NCI-H1930 (cell line): Measurements from ENCODE around the gene ADGRF4.

Experiments used
- DNase-seq, 2 experiments: peaks; one replicate each; lab custom pipeline; 2025; lab: John Stamatoyannopoulos, UW

Gene ADGRF4

GRCh38 chr6:47681201-47681990 lies 17.0 kb upstream of the ADGRF4 start:
- no peak for DNase-seq

GRCh38 chr6:47686411-47686810 lies 12.0 kb upstream of the ADGRF4 start:
- DNase-seq, result no peak

GRCh38 chr6:47687432-47687831 lies 10.9 kb upstream of the ADGRF4 start:
- DNase-seq, result no peak

DNA sequence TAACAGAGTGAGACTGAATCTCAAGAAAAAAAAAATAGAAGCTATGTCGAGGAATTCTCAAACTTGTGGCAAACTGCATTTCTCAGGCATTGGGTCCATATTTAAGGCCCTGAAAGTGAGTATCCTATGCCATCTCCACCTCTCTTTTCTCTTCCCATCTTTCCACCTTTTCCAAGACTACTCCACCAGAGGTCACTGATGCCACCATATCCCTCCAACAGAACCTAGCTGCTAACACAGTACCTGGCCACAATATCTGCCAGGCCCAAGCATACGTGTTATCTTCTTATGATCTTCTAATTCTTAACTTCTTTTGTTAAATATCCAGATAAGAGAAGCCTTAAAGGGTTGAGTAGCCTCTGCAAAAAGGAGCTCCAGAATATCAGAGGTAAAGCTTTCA lies 8.2 kb upstream of the ADGRF4 start:
- no peak for DNase-seq

DNA sequence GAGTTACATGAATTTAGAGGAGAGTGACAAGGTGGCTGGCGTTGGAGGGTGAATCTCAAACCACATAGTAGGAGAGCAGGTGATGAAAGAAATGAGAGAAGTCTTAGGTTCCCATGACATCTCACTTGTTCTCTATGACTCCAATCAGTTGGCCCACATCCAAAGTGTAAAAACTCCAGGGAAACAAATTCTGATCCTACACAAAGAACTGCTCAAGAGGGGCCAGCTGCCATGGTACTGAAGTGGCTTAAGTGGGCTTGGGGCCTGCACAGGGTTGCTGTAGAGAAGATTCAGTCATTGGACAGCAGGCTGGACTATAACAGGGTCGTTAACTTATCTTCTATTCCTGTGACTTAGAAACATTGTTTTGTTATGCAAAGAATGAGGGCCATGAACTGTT lies 7.6 kb upstream of the ADGRF4 start:
- DNase-seq, result no peak

DNA sequence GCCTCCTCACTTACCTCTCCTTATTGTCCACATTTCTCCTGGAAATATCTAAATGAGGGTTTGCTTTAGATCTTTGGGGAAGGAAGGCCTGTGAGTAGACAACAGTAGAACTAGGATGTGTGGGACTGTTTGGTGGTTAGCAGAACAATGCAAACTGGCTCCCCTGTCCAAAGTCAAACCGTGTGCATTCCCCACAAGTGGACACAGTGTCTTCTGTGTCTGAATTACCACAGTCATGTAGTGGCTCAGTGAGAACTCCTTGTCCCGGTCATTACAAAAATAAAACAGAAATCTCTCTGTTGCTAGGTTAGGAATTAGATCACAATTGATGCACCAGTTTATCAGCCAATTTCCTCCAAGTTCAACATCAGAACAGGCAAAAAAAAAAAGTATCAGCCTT lies 455 bp upstream of the ADGRF4 start:
- no peak for DNase-seq

DNA sequence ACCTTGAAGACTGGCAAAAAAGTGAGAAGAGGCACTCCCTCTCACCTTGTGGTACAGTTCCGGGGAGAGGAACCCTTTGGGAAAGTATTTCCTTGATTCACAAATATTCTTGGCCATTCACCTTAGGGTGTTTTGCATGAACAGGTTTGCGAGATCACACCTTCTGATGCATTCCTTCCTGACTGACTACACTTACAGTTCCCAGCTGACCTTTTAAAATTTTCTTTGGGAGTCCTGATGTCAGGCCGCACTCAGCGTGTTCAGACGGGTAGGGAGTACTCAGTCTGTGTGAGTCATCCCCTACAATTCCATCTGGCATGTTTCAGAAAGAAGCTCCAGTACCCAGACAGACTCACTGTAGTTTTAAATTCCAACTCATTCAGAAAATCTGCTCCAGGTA lies 1.7 kb downstream of the ADGRF4 start:
- DNase-seq, result no peak

DNA sequence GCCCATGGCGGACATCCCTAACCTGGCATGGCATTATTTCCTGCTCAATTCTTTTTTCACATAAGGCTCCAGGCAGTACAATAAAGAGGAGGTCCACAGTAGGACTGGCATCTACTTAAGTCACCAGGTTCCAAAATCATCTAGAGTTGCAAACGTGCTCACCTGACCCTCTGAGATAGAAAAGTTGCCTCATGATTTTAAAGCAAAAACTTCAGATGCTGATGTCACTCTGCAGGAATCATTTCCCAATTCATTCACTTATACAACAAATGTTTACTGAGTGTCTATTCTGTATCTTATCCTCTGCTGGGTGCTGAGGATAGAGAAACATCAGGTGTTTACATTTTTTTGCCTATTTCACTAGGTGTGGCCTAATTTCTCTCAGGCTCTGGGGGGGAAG lies 2.2 kb downstream of the ADGRF4 start:
- no peak for DNase-seq

GRCh38 chr6:47701363-47701762 lies 3.0 kb downstream of the ADGRF4 start:
- DNase-seq, result no peak

DNA sequence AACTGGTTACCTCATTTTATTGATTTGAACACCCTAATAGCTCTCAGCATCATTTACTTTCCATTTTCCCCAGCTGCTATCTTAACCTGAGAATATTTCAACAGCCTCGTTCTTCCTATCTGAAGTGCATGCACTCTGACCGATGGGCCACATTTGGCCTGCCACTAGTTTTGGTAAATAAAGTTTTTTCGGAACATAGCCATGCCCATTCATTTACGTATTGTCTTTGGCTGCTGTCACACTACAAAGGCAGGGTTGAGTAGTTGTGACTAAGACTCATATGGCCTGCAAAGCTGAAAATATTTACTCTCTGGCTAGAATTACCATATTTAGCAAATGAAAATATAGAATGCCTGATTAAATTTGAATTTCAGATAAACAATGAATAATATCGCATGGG lies 10.8 kb downstream of the ADGRF4 start:
- no peak for DNase-seq

- DNase-seq, result no peak
Measured at GRCh38 chr6:47710295-47710694, 11.9 kb downstream of the ADGRF4 start.

- no peak for DNase-seq
Measured at GRCh38 chr6:47713200-47713599, 14.8 kb downstream of the ADGRF4 start.

- no peak for DNase-seq
Measured at GRCh38 chr6:47714802-47715201, 16.4 kb downstream of the ADGRF4 start.

GRCh38 chr6:47715782-47716181 lies 17.4 kb downstream of the ADGRF4 start:
- DNase-seq, result no peak

DNA sequence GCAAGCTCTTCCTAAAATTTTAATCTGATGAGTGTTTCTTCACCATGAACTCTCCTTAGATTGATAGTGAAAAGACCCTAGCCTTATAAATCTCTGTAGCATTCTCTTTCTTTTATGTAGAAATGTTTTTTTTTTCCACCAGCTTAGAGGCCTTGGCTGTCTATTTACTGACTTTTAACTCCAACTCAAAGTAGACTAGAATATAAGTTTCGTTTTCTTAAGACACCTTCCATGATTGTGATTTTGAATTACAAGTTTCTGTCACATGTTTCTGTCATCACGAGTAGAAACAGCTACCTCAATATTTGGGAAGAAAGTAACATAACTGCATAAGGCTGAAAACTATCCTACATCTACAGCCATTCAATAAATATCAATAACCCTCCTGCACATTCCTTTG lies 17.8 kb downstream of the ADGRF4 start:
- DNase-seq, result no peak

- no peak for DNase-seq
Measured at GRCh38 chr6:47718571-47718970, 20.2 kb downstream of the ADGRF4 start.

DNA sequence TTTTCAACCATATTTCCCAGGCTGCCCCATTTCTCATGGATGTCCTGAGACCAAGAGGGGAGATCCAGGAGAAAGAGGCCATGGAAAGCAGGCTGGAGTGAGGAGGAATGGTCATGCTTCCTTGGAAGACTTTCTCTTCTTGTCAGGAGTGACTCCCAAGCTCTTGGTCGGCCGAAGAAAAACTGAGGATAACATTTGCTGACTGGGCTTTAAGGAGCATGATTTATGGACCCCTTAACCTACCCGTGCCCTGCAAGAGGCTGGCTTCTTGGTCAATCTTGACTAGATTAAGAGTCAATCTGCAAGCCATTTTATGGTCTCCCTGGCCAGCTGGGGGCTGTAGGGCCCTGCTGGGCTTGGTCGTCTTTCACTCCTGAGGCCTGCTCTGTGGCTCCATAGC lies 22.8 kb downstream of the ADGRF4 start:
- no peak for DNase-seq

- no peak for DNase-seq
Measured at GRCh38 chr6:47722194-47722593, 23.8 kb downstream of the ADGRF4 start.

GRCh38 chr6:47724300-47724699 lies 25.9 kb downstream of the ADGRF4 start:
- DNase-seq, result no peak

DNA sequence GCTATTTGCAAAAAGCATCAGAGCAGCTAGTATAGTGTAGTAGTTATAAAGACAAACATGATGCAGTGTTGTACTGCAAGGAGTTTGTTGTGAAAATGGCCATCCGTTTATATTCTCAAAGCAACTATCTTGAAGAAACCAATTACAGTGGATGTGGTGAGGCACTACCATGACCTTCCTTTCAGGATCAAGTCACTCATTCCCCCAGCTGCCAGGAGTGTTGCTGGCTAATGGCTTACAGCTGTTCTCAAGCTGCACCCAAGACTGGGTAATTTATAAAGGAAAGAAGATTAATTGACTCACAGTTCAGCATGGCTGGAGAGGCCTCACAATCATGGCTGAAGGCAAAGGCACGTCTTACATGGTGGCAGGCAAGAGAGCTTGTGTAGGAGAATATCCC lies 29.0 kb downstream of the ADGRF4 start:
- no peak for DNase-seq

DNA sequence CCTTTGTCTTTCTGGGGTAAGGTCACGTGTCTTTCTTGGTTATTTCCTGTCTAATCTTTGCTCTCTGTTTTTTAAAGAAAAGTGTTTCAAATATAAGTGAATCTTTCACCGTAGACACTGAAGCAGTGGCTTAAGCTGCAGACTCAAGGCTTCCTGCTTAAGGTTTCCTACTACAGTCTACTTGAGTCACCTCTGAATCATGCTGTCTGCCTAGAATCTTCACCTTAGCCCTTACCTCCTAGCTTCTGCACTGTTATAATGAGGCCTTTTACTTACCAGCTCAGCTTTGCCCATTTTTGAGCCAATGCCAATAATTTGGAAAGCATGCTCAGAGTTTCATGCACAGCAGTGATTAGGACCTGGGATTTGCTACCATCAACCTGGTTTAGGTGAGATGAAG lies 30.6 kb downstream of the ADGRF4 start:
- DNase-seq, result no peak

DNA sequence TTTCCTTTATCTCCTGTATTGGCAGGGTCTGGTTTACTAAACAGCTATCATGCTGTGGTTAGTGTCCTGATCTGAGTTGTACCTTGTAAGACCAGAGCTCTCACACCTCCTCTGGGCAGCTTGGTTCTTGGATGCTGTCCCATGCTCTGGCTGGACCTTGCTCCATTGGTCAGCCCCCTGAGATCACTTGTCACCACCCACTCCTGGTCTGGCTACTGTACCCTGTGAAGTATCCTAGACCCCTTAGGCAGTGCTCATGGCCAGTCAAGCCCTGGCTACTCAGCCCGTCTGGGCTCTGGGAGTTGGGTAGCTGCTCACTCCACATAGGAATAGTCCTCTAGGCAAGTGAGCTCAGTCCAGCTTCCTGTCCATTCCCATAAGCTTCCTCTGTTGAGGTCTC lies 31.1 kb downstream of the ADGRF4 start:
- no peak for DNase-seq

DNA sequence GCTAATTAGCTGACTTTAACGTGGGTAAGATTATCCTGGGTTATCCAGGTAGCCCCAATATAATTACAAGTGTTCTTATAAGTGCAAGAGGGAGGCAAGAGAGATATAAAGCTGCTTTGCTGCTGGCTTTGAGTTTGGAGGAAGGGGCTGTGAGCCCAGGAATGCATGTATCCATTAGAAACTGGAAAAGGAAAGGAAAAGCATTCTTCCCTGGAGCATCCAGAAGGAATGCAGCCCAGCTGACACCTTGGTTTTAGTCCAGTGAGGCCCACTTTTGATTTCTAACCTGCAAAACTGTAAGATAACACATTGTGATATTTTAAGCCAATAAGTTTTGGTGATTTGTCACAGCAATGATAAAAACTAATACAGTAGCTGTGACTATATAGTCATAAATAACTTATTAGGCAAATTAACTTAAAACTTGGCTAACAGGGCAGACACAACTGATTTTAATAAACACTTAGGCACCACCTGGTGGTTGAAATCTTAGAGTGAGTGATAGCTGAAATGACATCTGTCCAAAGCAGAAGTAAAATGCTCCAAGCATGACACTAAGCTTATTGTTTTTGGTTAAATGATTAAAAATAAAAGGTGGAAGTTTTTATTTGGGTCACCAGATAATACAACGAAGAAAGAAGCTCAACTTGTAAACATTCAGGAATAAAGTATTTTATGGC lies 35.6 kb downstream of the ADGRF4 start:
- peak in 1 of 2 experiments; percentile 4 for DNase-seq
